ENCODE data around the gene APCDD1.

Gene APCDD1

GRCh38 chr18:10453806-10454680 lies at the start of gene APCDD1:
TSS of gene APCDD1 (plus strand) at chr18:10454635. CDS start at chr18:10454982, 347 bp downstream.
- no peak for DNase-seq (ENCODE audit: low read depth)

GRCh38 chr18:10405014-10405493 lies 49.4 kb upstream of the APCDD1 start:
- no peak for DNase-seq (ENCODE audit: low read depth)

- DNase-seq (ENCODE audit: low read depth) = no peak
Measured at GRCh38 chr18:10405816-10406663, 48.4 kb upstream of the APCDD1 start.

- no peak for DNase-seq (ENCODE audit: low read depth)
Measured at GRCh38 chr18:10408131-10408530, 46.3 kb upstream of the APCDD1 start.

- DNase-seq (ENCODE audit: low read depth) = no peak
Measured at GRCh38 chr18:10409041-10409440, 45.4 kb upstream of the APCDD1 start.

GRCh38 chr18:10410472-10411308 lies 43.7 kb upstream of the APCDD1 start:
- DNase-seq (ENCODE audit: low read depth) = no peak

GRCh38 chr18:10412933-10413332 lies 41.5 kb upstream of the APCDD1 start:
- no peak for DNase-seq (ENCODE audit: low read depth)

- DNase-seq (ENCODE audit: low read depth) = no peak
Measured at GRCh38 chr18:10413722-10414121, 40.7 kb upstream of the APCDD1 start.

GRCh38 chr18:10414293-10414842 lies 40.1 kb upstream of the APCDD1 start:
- no peak for DNase-seq (ENCODE audit: low read depth)

- DNase-seq (ENCODE audit: low read depth) = no peak
Measured at GRCh38 chr18:10416065-10416464, 38.4 kb upstream of the APCDD1 start.

- DNase-seq (ENCODE audit: low read depth) = no peak
Measured at GRCh38 chr18:10417191-10417590, 37.2 kb upstream of the APCDD1 start.

GRCh38 chr18:10417664-10418063 lies 36.8 kb upstream of the APCDD1 start:
- DNase-seq (ENCODE audit: low read depth) = no peak

- DNase-seq (ENCODE audit: low read depth) = no peak
Measured at GRCh38 chr18:10418836-10419235, 35.6 kb upstream of the APCDD1 start.

- peak; percentile 42 for DNase-seq (ENCODE audit: low read depth)
Measured at GRCh38 chr18:10419420-10420103, 34.9 kb upstream of the APCDD1 start.

GRCh38 chr18:10420561-10421352 lies 33.7 kb upstream of the APCDD1 start:
- DNase-seq (ENCODE audit: low read depth) = peak; percentile 46

GRCh38 chr18:10421859-10422258 lies 32.6 kb upstream of the APCDD1 start:
- DNase-seq (ENCODE audit: low read depth) = peak; percentile 35

GRCh38 chr18:10422731-10423130 lies 31.7 kb upstream of the APCDD1 start:
- no peak for DNase-seq (ENCODE audit: low read depth)

GRCh38 chr18:10424585-10425307 lies 29.7 kb upstream of the APCDD1 start:
- DNase-seq (ENCODE audit: low read depth) = no peak

- DNase-seq (ENCODE audit: low read depth) = no peak
Measured at GRCh38 chr18:10430677-10431076, 23.8 kb upstream of the APCDD1 start.
